Activated gamma-delta T cell (primary cell): Measurements from ENCODE around the gene FHOD1.
A peak's percentile ranks its signal among the peaks of the same experiment; 100 is the strongest.

Experiments used
- DNase-seq: peaks from one replicate; lab custom pipeline; 2025; lab: John Stamatoyannopoulos, UW

FHOD1 gene

GRCh38 chr16:67191411-67191994 is 55.8 kb downstream of the FHOD1 start:
- DNase-seq: no peak

- no peak for DNase-seq
These were observed 56.6 kb downstream of the FHOD1 start for GRCh38 chr16:67190448-67191399.

GRCh38 chr16:67190041-67190440 is 57.2 kb downstream of the FHOD1 start, which contains the start of gene EXOC3L1:
Gene EXOC3L1 (minus strand): TSS chr16:67190136. CDS start chr16:67189676, 460 bp downstream.
- no peak for DNase-seq

- DNase-seq: no peak
These were observed 58.5 kb downstream of the FHOD1 start for GRCh38 chr16:67188798-67189197.

- DNase-seq: no peak
These were observed 59.0 kb downstream of the FHOD1 start for GRCh38 chr16:67188323-67188722.

- no peak for DNase-seq
These were observed 59.9 kb downstream of the FHOD1 start for GRCh38 chr16:67187175-67187890.

- no peak for DNase-seq
These were observed 60.7 kb downstream of the FHOD1 start for GRCh38 chr16:67186550-67186950.

GRCh38 chr16:67185651-67186134 is 61.6 kb downstream of the FHOD1 start:
- DNase-seq: no peak

GRCh38 chr16:67184995-67185650 is 62.2 kb downstream of the FHOD1 start:
- DNase-seq: peak; percentile 48

- DNase-seq: no peak
These were observed 62.8 kb downstream of the FHOD1 start for GRCh38 chr16:67184453-67184994.

GRCh38 chr16:67183627-67184452 is 63.4 kb downstream of the FHOD1 start, which contains the start of gene MATCAP1:
Gene MATCAP1 (minus strand): TSS chr16:67183963. CDS start chr16:67180610, 3,353 bp downstream.
- DNase-seq: peak; percentile 81

- no peak for DNase-seq
These were observed 64.0 kb downstream of the FHOD1 start for GRCh38 chr16:67183284-67183626.

- no peak for DNase-seq
These were observed 65.0 kb downstream of the FHOD1 start for GRCh38 chr16:67182288-67182687.

- DNase-seq: no peak
These were observed 65.9 kb downstream of the FHOD1 start for GRCh38 chr16:67181346-67181745.

- DNase-seq: no peak
These were observed 67.1 kb downstream of the FHOD1 start for GRCh38 chr16:67180166-67180565.

GRCh38 chr16:67179421-67180080 is 67.7 kb downstream of the FHOD1 start:
- DNase-seq: no peak
